Measurements from ENCODE around the gene PFKFB4. TPM values are rescaled to one million over a fixed set of nuclear protein-coding genes. Genes with fewer than 3 reads are reported as not detected.

Gene PFKFB4
- total and polyA plus RNA-seq, 2 of the 8 experiments (the other 6 are each of a cell fraction or from before 2014, with no cell fraction given) = 10.7 to 20.1 TPM

- Histone ChIP-seq H3K79me2 (ENCODE audit: control insufficient read depth in 1 of 2, insufficient read depth in 2 of 2, low read length in 2 of 2) (no peaks in the 10 kb centered on the region), H3K23ac (ENCODE audit: insufficient read length) (no peak overlapping the region), H2AK5ac (ENCODE audit: low read depth, low read length) (no peak overlapping the region), H4K20me1 (replicated peaks in 1 of 2; ENCODE audit: control insufficient read depth in 1 of 2, insufficient read depth in 2 of 2, low read length in 2 of 2) (peaks cover 2 to 3% of the 10 kb centered on the region in 2 experiments), H3K4me2 (ENCODE audit: insufficient read depth in 1 of 2, low read depth in 2 of 2, low read length in 2 of 2) (no peak overlapping the region), H4K91ac (replicated peaks; ENCODE audit: insufficient read length, low read length) (no peak overlapping the region), H2BK20ac (ENCODE audit: low read length) (no peak overlapping the region), H2BK120ac (replicated peaks; ENCODE audit: low read depth, low read length) (no peak overlapping the region), H3K4me1 (replicated peaks in 1 of 4; ENCODE audit: control insufficient read depth in 3 of 4, insufficient read depth in 4 of 4, low read length in 3 of 4) (no peaks in the 10 kb centered on the region), H4K5ac (ENCODE audit: insufficient read length, low read depth, low read length) (no peak overlapping the region), H3K27me3 (replicated peaks in 1 of 4; ENCODE audit: control insufficient read depth in 3 of 4, extremely low read depth in 1 of 4, insufficient read depth in 3 of 4, low read length in 3 of 4) (no peaks in the 10 kb centered on the region), H3K9ac (replicated peaks in 1 of 4; ENCODE audit: extremely low read depth in 1 of 4, low read depth in 3 of 4, low read length in 3 of 4) (no peak overlapping the region), H3K56ac (replicated peaks; ENCODE audit: insufficient read length, low read depth, low read length) (no peak overlapping the region), H2BK5ac (ENCODE audit: low read depth, low read length) (no peak overlapping the region), H3K79me1 (ENCODE audit: low read depth, low read length) (no peaks in the 10 kb centered on the region), H3K27ac (ENCODE audit: low read depth, low read length) (no peak overlapping the region), H3K9me3 (ENCODE audit: insufficient read depth in 2 of 2, low read depth in 1 of 2, low read length in 1 of 2) (no peaks in the 10 kb centered on the region), H3K36me3 (ENCODE audit: control insufficient read depth in 2 of 4, insufficient read depth in 4 of 4, low read length in 3 of 4) (peaks cover 2 to 8% (median 6%) of the 10 kb centered on the region in 4 experiments; a peak in 7 of 8 replicates), H4K8ac (ENCODE audit: extremely low read depth, insufficient read depth, low read length) (no peak overlapping the region), H2BK15ac (ENCODE audit: low read length) (no peak overlapping the region), H3K4me3 (ENCODE audit: extremely low read depth in 1 of 4, insufficient read depth in 2 of 4, low read depth in 3 of 4, low read length in 4 of 4) (no peak overlapping the region), H3K4ac (replicated peaks; ENCODE audit: insufficient read length, low read depth, low read length) (no peak overlapping the region), H3K14ac (ENCODE audit: insufficient read length) (no peak overlapping the region), H3K23me2 (ENCODE audit: low read depth, low read length) (no peaks in the 10 kb centered on the region), H2AFZ (ENCODE audit: low read length) (no peak overlapping the region), H3K18ac (ENCODE audit: extremely low read depth, low read length) (no peak overlapping the region), H2BK12ac (ENCODE audit: low read depth, low read length) (no peak overlapping the region)
- FAIRE-seq = no peak
- no peak for DNase-seq (ENCODE audit: low read depth in 1 of 2, low spot score in 2 of 2)
- CTCF ChIA-PET (ENCODE audit: partially characterized antibody) = interaction anchor here (1.0 to 1.4 kb wide), 4 partner anchors 8 to 60 kb away, joined by 3 to 4 read pairs (median 3); no protein-coding TSS in a partner anchor
- WGBS, 2 experiments (ENCODE audit: extremely low coverage in 1 of 2, insufficient coverage in 1 of 2, insufficient read length in 1 of 2, insufficient replicate concordance in 2 of 2, low coverage in 1 of 2, low lambda C conversion rate in 2 of 2, missing lambda C conversion rate in 1 of 2) = 92% methylated on average over 9 of the region's 9 CpGs; no CpG with 5 or more reads in 1 of the 2 experiments
- no peak for TF ChIP-seq ATF2 (IDR thresholded peaks at IDR 0.05; ENCODE audit: low read length)
- POLR2A ChIA-PET (ENCODE audit: partially characterized antibody) = interaction anchor here (1.4 to 1.6 kb wide), 2 partner anchors 8 to 85 kb away, joined by 3 to 4 read pairs; partner anchors contain the start of genes CCDC51 and TMA7
Measured at GRCh38 chr3:48524970-48525369, 31.6 kb downstream of the PFKFB4 start.

Measured in H1 (cell line).